Right hindlimb (tissue), 1 donor: ENCODE data around the gene FMO1.
"Not testable (repeated sequence)": the region's sequence is repeated elsewhere in the genome, so short reads cannot be mapped to it uniquely, and the experiment has no call there.

Source experiments
- DNase-seq: peaks from one replicate; pipeline ENCODE4 v3.0.0-alpha.2; 2018

FMO1 gene

DNA sequence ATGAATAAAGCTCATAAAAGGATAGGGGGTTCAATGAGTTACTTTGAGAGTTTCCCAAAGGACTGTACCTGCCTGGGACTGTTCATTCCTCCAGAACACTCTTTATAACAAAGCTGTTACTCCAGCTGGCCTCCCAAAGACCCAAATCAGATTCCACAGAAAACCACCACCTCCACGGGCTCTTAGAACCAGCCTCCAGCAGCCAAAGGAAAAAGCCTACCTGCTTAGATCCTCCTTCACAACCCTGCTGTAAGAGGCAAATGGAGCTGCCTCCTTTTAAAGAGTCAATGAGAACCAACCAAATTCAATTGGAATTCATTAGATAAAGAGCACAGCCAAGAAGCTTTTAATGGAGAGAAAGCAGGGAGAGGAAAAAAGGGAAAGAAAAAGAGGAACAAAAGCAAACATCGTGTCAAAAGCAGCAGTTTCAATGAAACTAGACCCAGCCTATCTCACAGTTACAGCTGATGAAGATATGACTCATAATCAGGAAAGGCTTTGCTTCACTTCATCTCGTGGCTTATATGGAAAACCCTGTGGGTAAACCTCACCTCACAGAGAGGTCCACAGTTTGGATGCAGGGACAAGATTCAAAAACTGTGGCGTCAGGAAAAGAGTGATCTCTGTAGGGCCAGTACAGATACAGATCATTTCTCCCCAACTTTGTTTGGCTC lies 37.9 kb downstream of the FMO1 start:
- DNase-seq, result no peak

DNA sequence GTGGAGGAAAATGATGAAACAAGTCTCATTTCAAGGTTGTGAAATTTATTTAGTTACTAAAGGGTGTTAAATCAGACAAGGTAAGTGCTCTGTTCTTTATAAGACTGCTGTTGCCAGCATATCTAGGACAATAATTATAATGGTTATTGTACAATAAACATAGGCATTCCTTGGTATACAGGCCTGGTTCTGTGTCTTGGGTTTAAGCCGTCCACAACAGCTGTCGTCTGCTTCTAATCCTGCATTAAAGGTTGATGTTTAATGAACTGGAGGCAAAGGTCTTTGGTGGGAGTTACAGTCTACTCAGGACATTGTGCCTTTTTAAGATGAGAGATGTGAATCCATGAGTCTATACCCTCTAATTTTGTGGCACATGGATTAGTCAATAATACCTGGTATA lies 42.3 kb downstream of the FMO1 start:
- DNase-seq, result no peak

DNA sequence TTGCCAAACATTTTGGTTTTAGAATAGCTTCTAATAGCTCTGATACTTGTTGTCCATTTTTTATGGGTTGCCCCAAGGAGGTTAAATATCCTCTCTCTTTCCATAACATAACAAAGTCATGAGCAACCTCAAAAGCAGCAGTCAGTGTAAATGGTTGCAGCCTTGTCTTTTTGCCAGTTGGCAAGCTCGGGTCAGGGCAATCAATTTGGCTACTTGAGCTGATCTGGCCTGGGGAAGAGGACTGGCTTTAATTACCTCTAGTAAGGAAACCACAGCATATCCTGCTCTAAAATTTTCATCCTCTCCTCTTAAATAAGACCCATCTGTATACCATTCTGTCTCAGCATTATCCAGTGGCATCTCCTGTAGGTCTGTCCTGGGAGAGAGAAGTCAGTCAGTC lies 44.5 kb downstream of the FMO1 start:
- DNase-seq, result no peak

DNA sequence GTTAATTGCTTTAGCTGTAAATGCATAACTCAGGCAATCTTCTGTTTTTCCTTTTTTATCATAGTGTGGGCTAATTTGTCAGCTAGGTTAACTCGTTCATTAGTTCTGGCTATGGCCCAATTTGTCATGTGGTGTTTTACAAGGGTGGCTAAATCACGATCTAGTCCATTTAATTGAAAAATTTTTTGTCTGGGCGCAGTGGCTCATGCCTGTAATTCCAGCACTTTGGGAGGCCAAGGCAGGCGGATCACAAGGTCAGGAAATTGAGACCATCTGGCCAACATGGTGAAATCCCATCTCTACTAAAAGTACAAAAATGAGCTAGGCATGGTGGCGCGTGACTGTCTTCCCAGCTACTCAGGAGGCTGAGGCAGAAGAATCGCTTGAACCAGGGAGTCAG lies 47.1 kb downstream of the FMO1 start:
- DNase-seq, result not testable (repeated sequence)

DNA sequence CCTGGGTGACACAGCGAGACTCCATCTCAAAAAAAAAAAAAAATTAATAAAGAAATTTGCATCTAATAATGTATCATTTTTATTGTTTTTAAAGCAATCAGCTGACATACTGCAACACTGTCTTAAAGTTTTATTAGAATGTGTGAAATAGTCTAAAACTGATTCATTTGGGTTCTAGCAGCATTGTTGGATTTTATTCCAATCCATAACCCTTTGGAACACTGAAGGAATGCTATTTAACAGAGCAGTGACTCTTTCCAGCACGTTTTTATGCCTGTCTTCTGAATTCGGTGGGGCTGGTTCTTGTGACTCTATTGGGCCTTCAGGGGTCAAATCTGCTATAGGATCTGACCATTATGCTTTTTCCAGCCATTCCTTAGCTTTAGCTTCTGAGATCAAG lies 47.5 kb downstream of the FMO1 start:
- no peak for DNase-seq

DNA sequence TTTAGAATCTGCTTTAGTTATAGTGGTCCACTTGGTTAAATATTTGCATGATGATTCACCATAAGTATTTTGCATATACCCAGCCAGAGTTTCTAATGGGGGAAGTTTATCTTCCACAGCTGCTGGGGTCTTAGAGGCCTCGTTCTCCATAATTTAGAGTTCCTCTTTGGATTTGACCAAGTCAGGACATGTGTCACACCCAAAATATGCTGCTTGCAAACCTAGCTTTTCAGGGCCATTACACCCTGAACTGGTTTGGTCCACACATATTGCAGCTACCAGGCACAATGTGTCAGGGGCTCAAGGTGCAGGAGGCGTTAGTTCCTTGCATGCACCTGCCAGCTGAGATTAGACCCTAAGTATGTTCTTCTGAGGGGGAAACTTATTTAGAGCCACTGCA lies 48.6 kb downstream of the FMO1 start:
- no peak for DNase-seq

DNA sequence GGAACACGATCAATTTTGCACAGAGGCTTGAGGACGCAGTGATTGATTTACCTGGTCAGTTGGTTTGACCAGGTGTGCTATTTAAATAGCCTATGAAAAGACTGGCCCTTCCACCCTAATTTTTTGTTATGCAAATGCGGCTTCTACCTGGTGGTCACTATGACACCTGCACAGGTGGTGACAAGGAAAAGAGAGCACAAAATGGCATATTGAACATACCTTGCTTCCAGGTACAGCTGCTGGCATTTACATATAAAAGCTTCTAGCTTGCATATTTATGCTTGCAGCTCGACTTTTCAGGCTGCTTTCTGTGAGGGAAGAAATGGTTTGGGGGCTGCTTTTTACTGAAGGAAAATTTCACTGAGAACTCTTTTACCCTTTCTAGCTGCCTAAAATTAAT lies 50.4 kb downstream of the FMO1 start:
- DNase-seq, result no peak

DNA sequence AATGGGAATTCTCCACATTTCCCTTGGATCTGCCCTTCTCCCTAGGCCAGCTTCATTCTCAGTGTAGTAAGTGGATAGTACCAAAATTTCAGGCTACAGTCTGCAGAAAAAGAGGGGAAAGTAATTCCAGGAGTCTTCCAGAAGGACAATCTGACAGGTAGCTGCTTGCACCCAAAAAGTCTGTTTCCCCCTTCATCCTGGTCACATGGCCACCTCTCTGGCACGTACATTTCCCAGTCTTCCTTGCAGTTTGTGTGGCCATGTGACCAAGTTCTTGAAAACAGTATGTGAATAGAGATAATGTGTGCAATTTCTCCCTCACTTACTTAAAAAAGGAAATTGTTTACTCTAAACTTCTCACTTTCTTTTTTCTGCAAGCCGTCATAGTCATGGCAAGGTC lies 51.0 kb downstream of the FMO1 start:
- no peak for DNase-seq

DNA sequence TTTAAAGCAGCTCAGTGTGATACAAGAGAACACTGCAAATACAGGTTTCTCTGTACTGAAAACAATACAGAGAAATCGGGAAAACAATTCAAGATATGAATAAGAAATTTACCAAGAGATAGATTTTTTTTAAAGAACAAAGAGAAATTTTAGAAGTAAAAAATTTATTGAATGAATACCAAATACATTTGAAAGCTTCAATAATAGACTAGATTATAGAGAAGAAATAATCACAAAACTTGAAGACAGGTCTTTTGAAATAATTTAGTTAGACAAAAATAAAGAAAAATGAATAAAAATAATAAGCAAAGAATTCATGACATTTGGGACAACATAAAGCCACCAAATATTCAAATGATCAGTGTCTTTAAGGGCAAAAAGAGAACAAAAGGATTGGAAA lies 52.1 kb downstream of the FMO1 start:
- no peak for DNase-seq

DNA sequence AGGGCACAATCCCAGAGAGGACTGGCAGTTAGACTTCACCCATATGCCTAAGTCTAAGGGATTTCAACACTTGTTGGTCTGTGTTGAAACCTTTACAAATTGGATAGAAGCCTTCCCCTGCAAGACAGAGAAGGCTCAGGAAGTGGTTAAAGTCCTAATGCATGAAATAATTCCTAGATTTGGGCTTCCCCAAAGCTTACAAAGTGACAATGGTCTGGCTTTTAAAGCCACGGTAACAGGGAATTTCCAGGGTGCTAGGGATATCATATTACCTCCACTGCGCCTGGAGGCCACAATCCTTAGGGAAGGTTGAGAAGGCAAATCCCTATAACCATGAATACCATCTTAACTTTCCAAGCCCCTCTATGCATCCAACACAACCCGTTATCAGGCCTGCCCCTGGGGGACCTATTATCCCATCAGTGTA lies 62.4 kb downstream of the FMO1 start:
- DNase-seq, result no peak

DNA sequence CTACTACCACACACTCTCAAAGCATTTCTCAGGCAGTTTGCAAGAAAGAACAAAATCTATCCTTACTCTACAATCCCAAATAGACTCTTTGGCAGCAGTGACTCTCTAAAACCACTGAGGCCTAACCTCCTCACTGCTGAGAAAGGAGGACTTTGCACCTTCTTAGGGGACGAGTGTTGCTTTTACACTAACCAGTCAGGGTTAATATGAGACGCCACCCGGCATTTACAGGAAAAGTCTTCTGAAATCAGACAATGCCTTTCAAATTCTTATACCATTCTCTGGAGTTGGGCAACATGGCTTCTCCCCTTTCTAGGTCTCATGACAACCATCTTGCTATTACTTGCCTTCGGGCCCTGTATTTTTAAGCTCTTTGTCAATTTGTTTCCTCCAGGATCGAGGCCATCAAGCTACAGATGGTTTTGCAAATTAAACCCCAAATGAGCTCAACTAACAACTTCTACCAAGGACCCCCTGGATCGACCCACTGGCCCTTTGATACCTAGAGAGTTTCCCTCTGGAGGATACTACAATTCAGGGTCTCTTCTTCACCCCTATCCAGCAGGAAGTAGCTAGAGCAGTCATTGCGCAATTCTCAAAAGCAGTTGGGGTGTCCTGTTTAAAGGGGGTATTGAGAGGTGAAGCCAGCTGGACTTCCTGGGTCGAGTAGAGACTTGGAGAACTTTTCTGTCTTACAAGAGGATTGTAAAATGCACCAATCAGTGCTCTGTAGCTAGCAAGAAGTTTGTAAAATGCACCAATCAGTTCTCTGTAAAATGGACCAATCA lies 63.7 kb downstream of the FMO1 start:
- no peak for DNase-seq

DNA sequence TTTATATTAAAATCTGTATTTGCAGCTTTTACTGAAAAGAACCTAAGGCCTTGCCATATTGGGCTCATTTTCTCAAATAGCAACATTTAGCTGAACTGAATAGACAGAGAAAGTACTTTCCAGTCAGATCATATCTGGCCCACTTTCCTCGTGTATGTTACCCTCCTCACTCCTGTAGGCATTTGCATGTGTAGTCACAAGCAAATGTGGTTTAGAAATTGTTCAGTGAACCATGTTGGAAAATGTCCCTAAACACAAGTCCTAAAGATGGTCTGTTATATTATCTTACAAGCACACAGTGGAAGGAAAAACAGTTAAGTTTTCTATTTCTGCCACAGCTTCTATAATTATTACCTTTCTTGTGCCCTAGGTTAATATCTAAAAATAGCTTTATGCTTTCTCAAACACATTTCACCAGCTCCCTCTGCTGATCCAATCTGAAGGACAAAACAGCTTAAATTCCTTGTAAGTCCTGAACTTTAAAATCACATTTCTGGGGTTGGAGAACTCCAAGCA lies 65.1 kb downstream of the FMO1 start:
- DNase-seq, result no peak

DNA sequence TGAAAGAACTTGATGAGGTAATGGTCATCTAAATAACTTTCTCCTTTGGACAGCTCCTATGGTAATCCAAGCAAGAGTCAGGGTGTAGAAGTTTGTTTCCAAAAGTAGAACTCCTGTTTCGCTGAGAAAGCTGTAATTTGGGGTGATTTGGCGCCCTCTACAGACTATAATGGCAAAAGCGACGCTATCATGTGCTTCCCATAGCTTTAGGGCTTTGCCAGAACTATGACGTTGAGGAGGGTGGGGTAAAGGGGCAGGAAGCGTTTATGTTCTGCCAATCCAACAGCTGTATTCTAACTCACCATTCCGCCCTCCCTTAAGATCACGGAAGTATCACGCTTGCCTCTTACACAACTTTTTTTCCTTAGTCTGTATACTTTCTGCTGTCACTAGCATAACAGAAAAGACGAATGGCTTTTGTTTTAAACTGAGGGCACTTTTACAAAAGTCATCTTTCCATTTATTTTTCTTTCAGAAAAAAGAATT lies 65.6 kb downstream of the FMO1 start, which contains the start of gene FMO4:
Gene FMO4, plus strand, starts transcription at position 349 of the 486 bp plus-strand sequence. CDS start 5,643 bp downstream, outside the sequence.
- DNase-seq, result peak; percentile 98

DNA sequence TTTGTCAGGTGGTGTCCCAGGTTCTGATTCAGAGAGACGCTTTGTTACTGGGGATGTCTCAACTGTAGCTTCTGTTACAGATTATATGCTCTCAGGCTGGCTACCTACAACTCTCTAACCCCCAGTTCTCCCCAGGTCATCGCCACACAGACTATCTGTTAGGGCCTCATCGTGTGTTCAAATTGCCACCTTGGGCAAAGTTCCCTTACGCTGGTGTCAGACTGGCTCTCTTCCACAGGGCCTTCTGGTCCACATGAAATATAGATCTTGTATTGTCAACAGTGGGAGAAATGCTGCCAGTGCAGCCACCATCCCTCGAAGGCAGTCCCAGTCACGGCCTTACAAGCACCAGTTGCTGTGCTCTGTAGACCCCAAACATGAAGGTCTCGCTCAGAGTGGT lies 81.0 kb downstream of the FMO1 start:
- DNase-seq, result no peak

DNA sequence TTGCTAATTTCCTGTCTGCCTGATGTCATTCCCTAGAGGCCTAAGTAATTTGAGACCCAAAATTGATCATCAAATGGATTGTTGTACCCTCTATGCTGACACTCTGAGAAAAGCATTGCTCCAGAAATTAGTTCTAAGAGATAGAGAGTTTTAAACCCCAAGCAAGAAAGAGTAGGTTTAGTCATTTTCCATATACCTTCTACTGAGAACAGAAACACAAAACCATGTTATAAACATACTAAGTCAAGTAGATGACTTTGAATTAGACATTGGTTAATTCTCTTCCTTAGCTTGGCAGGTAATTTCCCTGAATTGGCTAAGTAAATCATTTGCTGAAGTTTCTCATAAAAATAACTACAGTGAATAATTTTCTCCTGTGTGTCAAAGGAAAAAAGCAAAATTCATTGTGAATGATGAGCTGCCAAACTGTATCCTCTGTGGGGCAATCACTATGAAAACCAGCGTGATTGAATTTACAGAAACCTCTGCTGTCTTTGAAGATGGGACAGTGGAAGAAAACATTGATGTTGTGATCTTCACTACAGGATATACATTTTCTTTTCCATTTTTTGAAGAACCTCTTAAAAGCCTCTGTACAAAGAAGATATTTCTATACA lies 85.8 kb downstream of the FMO1 start:
- no peak for DNase-seq
